GM12865 (cell line): Measurements from ENCODE around the gene TMEM116.
"Not testable (repeated sequence)": the region's sequence is repeated elsewhere in the genome, so short reads cannot be mapped to it uniquely, and the experiment has no call there.

Experiments used
- DNase-seq: peaks from one replicate; pipeline ENCODE4 v3.0.0; 2010; ENCODE audit warnings: low read depth
- H3K4me3 ChIP-seq: 2 replicates; pipeline ENCODE4 v1.5.1; 2011; ENCODE audit warnings: mild to moderate bottlenecking, low read depth, low read length, control low read depth
- TF ChIP-seq, protein P1 (sequence below): IDR thresholded peaks from 2 replicates; pipeline ENCODE4 v1.5.1; 2011; ENCODE audit warnings: low read length, control low read depth, low read depth, inconsistent platforms; ENCODE audit not compliant: insufficient read depth; ENCODE audit errors: missing control alignments

Gene TMEM116

DNA sequence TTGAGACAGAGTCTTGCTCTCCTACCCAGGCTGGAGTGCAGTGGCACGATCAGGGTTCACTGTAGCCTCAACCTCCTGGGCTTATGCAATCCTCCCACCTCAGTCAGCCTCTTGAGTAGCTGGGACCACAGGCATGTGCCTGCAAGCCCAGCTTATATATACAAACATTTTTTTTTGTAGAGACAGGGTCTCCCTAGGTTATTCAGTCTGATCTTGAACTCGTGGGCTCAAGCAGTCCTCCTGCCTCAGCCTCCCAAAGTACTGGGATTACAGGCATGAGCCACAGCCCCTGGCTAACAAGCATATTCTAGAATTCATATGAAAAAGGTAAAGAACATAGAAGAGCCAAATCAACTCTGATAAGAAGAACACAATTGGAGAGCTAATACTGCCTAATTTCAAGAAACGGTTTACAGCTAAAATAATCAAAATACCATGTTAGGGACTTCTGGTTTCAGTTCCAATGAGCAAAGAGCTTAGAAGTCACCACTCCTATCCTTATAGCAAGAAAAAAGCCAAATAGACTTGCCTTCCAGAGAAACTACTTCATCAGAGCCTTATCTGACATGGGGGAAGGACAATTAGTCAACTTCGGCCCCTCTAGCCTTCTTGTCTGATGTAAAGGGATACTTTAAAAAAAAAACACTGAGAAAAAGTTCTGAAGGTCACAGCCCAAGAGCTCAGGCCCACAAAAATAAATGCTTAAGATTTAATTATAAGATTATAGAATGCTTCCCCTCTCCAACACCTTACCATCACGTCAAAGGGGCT is 37.6 kb downstream of the TMEM116 start:
- DNase-seq = no peak

DNA sequence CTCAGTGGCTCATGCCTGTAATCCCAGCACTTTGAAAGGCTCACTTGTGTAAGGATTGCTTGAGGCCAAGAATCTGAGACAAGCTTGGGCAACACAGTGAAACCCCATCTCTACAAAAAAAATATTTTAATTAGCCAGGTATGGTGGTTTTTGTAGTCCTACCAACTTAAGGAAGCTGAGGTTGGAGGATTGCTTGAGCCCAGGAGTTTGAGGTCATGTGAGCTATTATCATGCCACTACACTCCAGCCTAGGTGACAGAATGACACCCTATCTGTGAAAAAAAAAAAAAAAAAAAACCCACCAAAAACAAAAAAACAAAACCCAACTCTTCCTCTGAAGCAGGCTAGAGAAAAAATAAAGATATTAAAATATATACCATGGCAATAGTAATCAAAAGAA is 41.2 kb downstream of the TMEM116 start:
- H3K4me3 ChIP-seq = no peak overlapping the region
- no peak for DNase-seq

More for the DNA sequence above, 37.6 kb downstream of the TMEM116 start:
- TF ChIP-seq, protein P1, sequence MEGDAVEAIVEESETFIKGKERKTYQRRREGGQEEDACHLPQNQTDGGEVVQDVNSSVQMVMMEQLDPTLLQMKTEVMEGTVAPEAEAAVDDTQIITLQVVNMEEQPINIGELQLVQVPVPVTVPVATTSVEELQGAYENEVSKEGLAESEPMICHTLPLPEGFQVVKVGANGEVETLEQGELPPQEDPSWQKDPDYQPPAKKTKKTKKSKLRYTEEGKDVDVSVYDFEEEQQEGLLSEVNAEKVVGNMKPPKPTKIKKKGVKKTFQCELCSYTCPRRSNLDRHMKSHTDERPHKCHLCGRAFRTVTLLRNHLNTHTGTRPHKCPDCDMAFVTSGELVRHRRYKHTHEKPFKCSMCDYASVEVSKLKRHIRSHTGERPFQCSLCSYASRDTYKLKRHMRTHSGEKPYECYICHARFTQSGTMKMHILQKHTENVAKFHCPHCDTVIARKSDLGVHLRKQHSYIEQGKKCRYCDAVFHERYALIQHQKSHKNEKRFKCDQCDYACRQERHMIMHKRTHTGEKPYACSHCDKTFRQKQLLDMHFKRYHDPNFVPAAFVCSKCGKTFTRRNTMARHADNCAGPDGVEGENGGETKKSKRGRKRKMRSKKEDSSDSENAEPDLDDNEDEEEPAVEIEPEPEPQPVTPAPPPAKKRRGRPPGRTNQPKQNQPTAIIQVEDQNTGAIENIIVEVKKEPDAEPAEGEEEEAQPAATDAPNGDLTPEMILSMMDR = no peak
- no peak overlapping the region for H3K4me3 ChIP-seq

DNA sequence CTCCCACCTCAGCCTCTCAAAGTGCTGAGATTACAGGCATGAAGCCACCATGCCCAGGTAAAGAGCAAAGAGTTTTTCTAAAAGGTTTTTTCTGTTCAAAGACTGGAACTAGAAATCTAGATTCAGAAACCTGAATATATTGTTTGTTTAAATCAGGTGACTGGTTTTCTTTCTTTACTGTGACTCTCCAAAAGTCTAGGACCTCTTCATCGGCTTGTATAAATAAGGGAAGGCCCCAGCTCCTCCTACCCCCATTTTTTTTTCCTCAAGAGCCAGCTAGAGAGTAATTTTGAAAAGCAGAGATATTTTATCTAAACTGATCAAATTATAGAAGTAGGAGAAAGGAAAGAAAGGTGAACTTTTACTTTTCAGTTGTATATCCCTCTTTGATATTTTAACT is 48.0 kb downstream of the TMEM116 start:
- H3K4me3 ChIP-seq = no peak overlapping the region
- TF ChIP-seq, protein P1 = no peak
- DNase-seq = no peak

More for the DNA sequence above, 41.2 kb downstream of the TMEM116 start:
- TF ChIP-seq, protein P1 = no peak

DNA sequence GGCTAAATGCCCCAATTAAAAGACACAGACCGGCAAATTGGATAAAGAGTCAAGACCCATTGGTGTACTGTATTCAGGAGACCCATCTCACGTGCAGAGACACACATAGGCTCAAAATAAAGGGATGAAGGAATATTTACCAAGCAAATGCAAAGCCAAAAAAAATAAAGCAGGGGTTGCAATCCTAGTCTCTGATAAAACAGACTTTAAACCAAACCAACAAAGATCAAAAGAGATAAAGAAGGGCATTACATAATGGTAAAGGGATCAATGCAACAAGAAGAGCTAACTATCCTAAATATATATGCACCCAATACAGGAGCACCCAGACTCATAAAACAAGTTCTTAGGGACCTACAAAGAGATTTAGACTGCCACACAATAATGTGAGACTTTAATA is 53.4 kb downstream of the TMEM116 start:
- DNase-seq, H3K4me3 ChIP-seq: not testable (repeated sequence)

DNA sequence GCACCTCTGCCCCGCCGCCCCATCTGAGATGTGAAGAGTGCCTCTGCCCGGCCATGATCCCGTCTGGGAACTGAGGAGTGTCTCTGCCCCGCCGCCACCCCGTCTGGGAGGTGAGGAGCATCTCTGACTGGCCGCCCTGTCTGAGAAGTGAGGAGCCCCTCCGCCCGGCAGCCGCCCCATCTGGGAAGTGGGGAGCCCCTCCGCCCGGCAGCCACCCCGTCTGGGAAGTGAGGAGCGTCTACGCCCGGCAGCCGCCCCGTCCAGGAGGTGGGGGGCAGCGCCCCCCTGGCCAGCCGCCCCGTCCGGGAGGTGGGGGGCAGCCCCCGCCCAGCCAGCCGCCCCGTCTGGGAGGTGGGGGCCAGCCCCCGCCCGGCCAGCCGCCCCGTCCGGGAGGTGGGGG is 55.7 kb downstream of the TMEM116 start:
- not testable (repeated sequence) for DNase-seq, H3K4me3 ChIP-seq

DNA sequence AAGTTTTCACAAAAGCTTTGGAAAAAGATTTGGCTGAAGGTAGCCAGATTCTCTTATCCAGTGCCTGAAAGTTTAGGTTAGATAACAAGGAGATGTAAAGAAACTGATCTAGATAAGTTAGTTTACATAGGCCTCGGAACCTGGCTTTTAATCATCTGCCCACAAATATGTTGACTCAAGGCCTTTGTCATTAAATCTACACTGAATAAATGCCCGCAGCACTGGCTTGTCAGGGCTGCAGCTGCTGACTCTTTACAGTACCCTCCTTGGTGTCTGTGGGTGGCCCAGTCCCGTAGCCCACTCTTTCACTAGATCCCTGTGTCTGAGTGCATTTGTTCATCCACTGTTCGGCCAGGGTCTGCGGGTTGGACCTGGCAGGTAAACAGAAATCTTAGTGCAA is 58.0 kb downstream of the TMEM116 start:
- H3K4me3 ChIP-seq = no peak overlapping the region
- TF ChIP-seq, protein P1 = no peak
- no peak for DNase-seq

DNA sequence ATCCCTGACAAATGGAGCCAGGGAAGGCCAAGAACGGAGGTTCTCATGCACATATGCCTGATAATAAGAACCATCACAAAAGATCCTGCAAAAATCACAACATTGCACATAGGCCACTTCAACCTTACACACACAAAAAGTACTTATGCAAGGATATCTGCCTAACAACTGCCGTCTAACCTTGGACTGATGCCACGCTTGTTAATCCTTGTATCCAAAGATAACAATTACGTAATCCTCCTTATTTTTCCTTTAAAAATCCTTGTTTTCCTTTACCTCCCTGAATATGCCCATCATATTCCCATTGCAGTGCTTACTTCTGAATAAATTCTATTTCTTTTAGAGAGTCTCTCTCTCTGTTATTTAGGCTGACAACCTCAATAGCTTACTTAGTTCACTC is 59.5 kb downstream of the TMEM116 start:
- TF ChIP-seq, protein P1 = no peak
- no peak for DNase-seq
- H3K4me3 ChIP-seq = no peak overlapping the region

DNA sequence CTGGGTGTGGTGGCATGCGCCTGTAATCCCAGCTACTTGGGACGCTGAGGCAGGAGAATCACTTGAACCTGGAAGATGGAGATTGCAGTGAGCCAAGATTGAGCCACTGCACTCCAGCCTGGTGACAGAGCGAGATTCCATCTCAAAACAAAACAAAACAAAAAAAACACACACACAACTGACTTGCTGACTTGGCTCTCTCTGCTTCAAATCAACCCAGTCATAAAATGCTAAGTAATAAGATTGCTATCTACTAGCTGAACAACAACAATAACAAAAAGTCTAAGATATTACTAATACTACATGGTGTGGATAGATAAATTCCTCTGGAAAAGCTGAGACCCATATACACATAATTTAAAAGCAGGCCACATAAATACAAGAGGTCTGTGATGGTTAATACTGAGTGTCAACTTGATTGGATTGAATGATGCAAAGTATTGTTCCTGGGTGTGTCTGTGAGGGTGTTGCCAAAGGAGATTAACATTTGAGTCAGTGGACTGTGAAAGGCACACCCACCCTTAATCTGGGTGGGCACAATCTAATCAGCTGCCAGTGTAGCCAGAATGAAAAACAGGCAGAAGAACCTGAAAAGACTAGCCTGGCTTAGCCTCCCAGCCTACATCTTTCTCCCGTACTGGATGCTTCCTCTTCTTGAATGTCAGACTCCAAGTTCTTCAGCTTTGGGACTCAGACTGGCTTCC is 60.7 kb downstream of the TMEM116 start:
- not testable (repeated sequence) for H3K4me3 ChIP-seq, DNase-seq

DNA sequence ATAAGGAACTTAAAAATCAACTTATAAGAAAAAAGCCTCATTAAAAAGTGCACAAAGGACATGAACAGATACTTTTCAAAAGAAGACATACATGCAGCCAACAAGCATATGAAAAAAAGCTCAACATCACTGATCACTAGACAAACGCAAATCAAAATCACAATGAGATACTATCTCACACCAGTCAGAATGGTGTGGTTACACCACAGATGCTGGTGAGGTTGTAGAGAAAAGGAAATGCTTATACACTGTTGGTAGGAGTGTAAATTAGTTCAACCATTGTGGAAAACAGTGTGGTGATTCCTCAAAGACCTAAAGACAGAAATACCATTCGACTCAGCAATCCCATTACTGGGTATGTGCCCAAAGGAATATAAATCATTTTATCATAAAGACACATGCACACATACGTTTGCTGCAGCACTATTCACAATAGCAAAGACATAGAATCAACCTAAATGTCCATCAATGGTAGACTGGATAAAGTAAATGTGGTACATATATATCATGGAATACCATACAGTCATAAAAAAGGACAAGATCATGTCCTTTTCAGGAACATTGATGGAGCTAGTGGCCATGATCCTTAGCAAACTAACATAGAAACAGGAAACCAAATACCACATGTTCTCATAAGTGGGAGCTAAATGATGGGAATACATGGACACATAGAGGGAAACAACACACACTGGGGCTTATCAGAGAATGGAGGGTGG is 61.8 kb downstream of the TMEM116 start:
- H3K4me3 ChIP-seq, DNase-seq: not testable (repeated sequence)
